A673 (cell line): ENCODE measurements around the gene COG2. TPM values are rescaled to one million over a fixed set of nuclear protein-coding genes. Genes with fewer than 3 reads are reported as not detected.

Source experiments
- Bru-seq: library from RNA; stranded (reverse); fragments of 400-500 nt; gene quantifications from one replicate; lab custom pipeline; 2021; lab: Mats Ljungman, UMichigan
- BruChase-seq, 2 experiments: library from RNA; stranded (reverse); fragments of 400-500 nt; gene quantifications; one replicate each; lab custom pipeline; 2021; lab: Mats Ljungman, UMichigan
- BruUV-seq: library from RNA; stranded (reverse); fragments of 400-500 nt; replicated peaks from 2 replicates; lab custom pipeline; 2021; lab: Mats Ljungman, UMichigan
- CTCF ChIA-PET: fragments of 300-600 bp; sonication (Branson Sonifier 250); formaldehyde crosslinking; loops from one replicate; lab custom pipeline; 2022; ENCODE audit warnings: antibody characterized with exemption; lab: Charles Lee
- POLR2A ChIA-PET: fragments of 300-600 bp; sonication (Branson Sonifier 250); formaldehyde crosslinking; loops from one replicate; lab custom pipeline; 2022; ENCODE audit warnings: antibody characterized with exemption; ENCODE audit not compliant: low non-redundant PET; lab: Charles Lee
- DNase-seq: peaks from one replicate; pipeline ENCODE4 v3.0.0-alpha.2; 2015; ENCODE audit warnings: low spot score
- H3K27ac ChIP-seq: fragments of 200-600 bp; sonication (generic); 2 replicates; pipeline ENCODE4 v1.5.1; 2016; ENCODE audit warnings: mixed run types, low read depth, mild to moderate bottlenecking, mixed read lengths, antibody characterized with exemption, low read length; ENCODE audit not compliant: poor library complexity, severe bottlenecking
- H3K27me3 ChIP-seq: fragments of 200-600 bp; sonication (generic); replicated peaks from 2 replicates; pipeline ENCODE4 v1.6.1; 2017; ENCODE audit warnings: mixed run types, low read depth, mild to moderate bottlenecking, mixed read lengths, antibody characterized with exemption, low read length; ENCODE audit not compliant: insufficient read depth, poor library complexity
- H3K36me3 ChIP-seq: fragments of 200-600 bp; sonication (generic); 2 replicates; pipeline ENCODE4 v1.6.1; 2016; ENCODE audit warnings: mixed run types, mild to moderate bottlenecking, mixed read lengths, antibody characterized with exemption, low read length; ENCODE audit not compliant: insufficient read depth, poor library complexity, severe bottlenecking
- H3K4me1 ChIP-seq: fragments of 200-600 bp; sonication (generic); 2 replicates; pipeline ENCODE4 v1.6.1; 2017; ENCODE audit warnings: mixed run types, mild to moderate bottlenecking, mixed read lengths, antibody characterized with exemption, low read length; ENCODE audit not compliant: insufficient read depth, poor library complexity, severe bottlenecking
- H3K4me3 ChIP-seq: fragments of 200-600 bp; sonication (generic); 2 replicates; pipeline ENCODE4 v1.5.1; 2016; ENCODE audit warnings: low read depth, mixed run types, mild to moderate bottlenecking, mixed read lengths, low read length; ENCODE audit not compliant: poor library complexity, severe bottlenecking
- H3K9me3 ChIP-seq: fragments of 200-600 bp; sonication (generic); 2 replicates; pipeline ENCODE4 v1.6.1; 2016; ENCODE audit warnings: mixed run types, low read depth, mild to moderate bottlenecking, mixed read lengths, antibody characterized with exemption, low read length; ENCODE audit not compliant: poor library complexity, severe bottlenecking
- EZH2 ChIP-seq: fragments of 200-600 bp; sonication (generic); IDR thresholded peaks from 2 replicates; pipeline ENCODE4 v1.6.1; 2017; ENCODE audit warnings: borderline replicate concordance, low read depth, mild to moderate bottlenecking, mixed read lengths, antibody characterized with exemption, low read length; ENCODE audit not compliant: poor library complexity, severe bottlenecking
- intact Hi-C: fragments of 100-400 bp; cut with micrococcal nuclease; formaldehyde crosslinking; loops from one replicate; pipeline ENCODE4 v1.10.0; 2022; ENCODE audit not compliant: unreplicated experiment
- long read RNA-seq: library from polyadenylated mRNA; stranded (forward); transcript quantifications from one replicate; pipeline ENCODE4 v2.0.0, GENCODE V29; 2022
- total RNA-seq: library from RNA; stranded (reverse); gene quantifications from 2 replicates; pipeline ENCODE4 v1.2.3, GENCODE V29; 2021
- TF ChIP-seq, protein P1 (sequence below): fragments of 300-800, 200-600 bp; sonication (generic); conservative IDR thresholded peaks from 2 replicates; pipeline ENCODE4 v1.5.1; 2017; ENCODE audit warnings: low read depth, mild to moderate bottlenecking, antibody characterized with exemption, low read length, moderate library complexity, mixed read lengths

COG2 gene
- total RNA-seq, result 20.3 and 26.6 TPM in 2 replicates
- Bru-seq, nascent RNA, result percentile 82 among the genes with signal in this experiment
- BruChase-seq, experiment 1, labeled RNA remaining after a 2-hour chase, result percentile 66 among the genes with signal in this experiment
- percentile 55 among the genes with signal in this experiment for BruChase-seq, experiment 2, labeled RNA remaining after a 6-hour chase
- long read RNA-seq, transcript COG2-202 (18 exons, 2,921 nt), result major isoform, 30 of 52 reads
- long read RNA-seq, partial matches to known transcripts, result 11 of 52 reads
- long read RNA-seq, other reads (novel, unspliced or antisense), result 9 of 52 reads

DNA sequence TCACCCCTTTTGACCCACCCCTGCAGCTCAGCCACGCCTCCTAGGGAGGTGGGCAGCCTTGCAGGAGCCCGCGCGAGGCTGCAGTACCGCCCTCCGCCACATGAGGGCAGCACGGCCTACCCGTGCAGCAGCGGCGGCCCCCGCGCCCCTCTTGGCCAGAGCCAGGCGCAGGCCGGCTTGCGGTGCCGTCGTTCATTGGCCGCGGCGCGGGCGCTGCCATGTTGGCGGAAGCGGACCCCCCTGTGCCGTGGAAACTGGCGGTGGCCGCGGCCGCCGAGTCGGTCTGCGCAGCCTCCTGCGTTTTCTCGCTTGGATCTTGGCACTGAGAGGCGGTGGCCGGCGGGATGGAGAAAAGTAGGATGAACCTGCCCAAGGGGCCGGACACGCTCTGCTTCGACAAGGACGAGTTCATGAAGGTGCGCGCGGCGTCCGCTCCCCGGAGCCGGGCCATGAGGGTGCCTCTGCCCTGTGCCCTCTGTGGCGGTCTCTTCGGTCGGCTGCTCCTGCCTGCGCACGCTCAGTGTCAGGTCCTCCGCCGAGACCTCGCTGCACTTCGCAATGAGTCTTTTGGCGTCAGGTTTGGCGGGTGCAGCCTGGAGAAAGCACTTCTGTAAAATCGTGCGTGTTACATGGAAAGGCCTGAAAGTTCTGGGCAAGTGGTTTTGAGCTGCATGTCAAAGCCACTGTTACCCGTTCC lies at the start of gene COG2:
Gene COG2, plus strand, starts transcription at position 219 of the 697 bp plus-strand sequence. Its CDS starts 126 bp downstream, at position 345.
- intact Hi-C loops, result loop anchor here (2.0 to 5.0 kb wide), 2 partner anchors 130 to 568 kb away; no protein-coding TSS in a partner anchor
- Histone ChIP-seq H3K4me1 (peaks cover 3% of the 10 kb centered on the region), H3K36me3 (no peaks in the 10 kb centered on the region), H3K27me3 (peaks cover 24% of the 10 kb centered on the region), H3K9me3 (no peaks in the 10 kb centered on the region), H3K4me3 (peak within 1 kb of the TSS; percentile 89), H3K27ac (peak within 1 kb of the TSS; percentile 73)
- ChIA-PET CTCF (interaction anchor here (0.5 to 1.0 kb wide), 5 partner anchors 12 to 221 kb away, joined by 3 to 4 read pairs (median 3); no protein-coding TSS in a partner anchor), POLR2A (interaction anchor here (0.5 kb wide), 1 partner anchor 10 kb away, joined by 4 read pairs; no protein-coding TSS in a partner anchor)
- peak; percentile 96 for DNase-seq
- TF ChIP-seq, protein P1, sequence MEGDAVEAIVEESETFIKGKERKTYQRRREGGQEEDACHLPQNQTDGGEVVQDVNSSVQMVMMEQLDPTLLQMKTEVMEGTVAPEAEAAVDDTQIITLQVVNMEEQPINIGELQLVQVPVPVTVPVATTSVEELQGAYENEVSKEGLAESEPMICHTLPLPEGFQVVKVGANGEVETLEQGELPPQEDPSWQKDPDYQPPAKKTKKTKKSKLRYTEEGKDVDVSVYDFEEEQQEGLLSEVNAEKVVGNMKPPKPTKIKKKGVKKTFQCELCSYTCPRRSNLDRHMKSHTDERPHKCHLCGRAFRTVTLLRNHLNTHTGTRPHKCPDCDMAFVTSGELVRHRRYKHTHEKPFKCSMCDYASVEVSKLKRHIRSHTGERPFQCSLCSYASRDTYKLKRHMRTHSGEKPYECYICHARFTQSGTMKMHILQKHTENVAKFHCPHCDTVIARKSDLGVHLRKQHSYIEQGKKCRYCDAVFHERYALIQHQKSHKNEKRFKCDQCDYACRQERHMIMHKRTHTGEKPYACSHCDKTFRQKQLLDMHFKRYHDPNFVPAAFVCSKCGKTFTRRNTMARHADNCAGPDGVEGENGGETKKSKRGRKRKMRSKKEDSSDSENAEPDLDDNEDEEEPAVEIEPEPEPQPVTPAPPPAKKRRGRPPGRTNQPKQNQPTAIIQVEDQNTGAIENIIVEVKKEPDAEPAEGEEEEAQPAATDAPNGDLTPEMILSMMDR, result peak; percentile 98
- no peak for TF ChIP-seq EZH2
- BruUV-seq, result TSS peak; percentile 56

DNA sequence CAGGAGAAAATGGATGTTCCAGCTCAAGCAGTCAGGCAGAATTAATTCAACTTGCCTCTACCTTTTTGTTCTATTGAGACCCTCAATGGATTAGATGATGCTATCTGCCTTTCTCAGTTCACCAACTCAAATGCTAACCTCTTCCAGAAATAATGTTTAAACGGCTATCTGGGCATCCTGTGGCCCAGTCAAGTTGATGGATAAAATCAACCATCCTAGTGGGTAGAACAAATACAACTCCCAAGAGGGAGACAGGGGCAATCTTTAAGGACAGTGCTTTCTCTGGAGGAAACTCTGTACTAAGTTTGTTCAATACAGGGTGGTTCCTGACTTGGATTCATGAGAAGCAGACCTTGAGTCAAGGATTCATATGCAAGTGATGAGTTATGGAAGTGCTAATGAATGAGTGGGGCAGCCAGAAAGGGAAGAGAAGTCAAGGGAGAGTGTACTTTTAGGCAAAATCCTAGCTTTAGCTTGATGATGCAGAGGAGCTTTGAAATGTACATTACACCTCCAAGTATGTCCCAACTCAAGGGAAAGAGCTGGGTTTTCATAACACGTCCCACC lies 49.4 kb upstream of the COG2 start:
- CTCF ChIA-PET, result no interaction called here
- H3K36me3 ChIP-seq, result no peaks in the 10 kb centered on the region

More for the DNA sequence above, 49.4 kb upstream of the COG2 start:
- POLR2A ChIA-PET, result no interaction called here
- H3K27me3 ChIP-seq, result peaks cover 17% of the 10 kb centered on the region
- no peak for DNase-seq
- H3K4me1 ChIP-seq, result no peaks in the 10 kb centered on the region
- no peak overlapping the region for H3K27ac ChIP-seq
- H3K9me3 ChIP-seq, result no peaks in the 10 kb centered on the region
- no peak overlapping the region for H3K4me3 ChIP-seq
- no TSS peak for BruUV-seq
- intact Hi-C loops, result no loop called here
- TF ChIP-seq EZH2, result no peak
- TF ChIP-seq, protein P1, result no peak
